GM21786 (cell line): ENCODE results near the gene C17orf114.

ENCODE experiments used
- ATAC-seq: cut with Tn5 transposase; IDR thresholded peaks from one replicate; pipeline ENCODE4 v1.9.1; 2021; ENCODE audit not compliant: unreplicated experiment

The C17orf114 gene

DNA sequence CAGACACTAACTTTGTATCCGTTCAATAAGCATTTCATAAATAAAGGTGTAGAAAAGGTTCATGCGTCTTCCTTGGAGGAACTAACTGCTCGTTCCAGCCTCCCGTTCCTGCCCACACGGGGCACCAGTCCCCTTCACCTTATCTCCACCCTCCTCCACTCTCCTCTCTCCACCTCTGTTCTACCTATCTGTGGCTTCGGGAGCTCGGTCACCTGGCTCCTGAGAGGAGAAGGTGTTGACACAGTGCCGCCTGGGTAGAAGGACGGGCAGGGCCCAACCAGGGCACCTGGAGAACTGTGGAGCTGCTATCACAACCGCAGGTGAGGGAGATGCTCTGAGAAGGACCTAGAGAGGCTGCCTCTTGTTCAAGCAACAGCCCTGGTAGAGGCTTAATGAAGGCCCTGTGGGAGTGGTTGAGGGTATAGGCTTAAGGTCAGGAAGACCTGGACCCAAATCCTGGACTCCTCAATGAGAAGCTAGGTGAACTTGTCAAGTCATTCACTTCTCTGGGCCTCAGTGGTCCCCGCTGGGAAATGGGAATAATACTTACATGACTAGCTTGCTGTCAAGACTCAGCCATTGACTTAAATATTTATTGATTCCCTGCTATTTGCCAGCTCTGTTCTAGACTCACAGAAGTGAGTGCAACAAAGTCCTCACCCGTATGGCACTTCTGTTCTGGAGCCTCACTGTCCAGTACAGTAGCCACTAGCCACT lies 21.4 kb upstream of the C17orf114 start:
- no peak for ATAC-seq

DNA sequence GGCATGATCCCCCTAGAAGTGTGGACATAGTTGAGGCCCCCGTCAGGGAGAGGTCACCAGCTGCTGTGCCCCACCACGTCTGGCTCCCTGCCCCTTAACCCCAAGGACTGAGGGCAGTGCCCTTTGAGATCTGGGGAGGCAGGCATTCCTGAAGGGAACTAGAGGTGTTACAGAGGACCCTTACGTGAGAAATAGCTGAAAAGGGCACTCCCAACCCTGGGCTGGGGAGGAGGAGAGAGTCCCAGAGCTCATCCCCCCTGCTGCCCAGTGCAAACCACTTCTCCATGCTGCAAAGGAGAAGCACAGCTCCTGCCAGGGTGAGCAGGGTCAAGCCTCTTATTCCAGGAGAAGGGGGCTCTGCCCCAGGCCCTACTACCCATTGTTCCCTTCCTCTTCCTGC lies 20.7 kb upstream of the C17orf114 start:
- no peak for ATAC-seq

DNA sequence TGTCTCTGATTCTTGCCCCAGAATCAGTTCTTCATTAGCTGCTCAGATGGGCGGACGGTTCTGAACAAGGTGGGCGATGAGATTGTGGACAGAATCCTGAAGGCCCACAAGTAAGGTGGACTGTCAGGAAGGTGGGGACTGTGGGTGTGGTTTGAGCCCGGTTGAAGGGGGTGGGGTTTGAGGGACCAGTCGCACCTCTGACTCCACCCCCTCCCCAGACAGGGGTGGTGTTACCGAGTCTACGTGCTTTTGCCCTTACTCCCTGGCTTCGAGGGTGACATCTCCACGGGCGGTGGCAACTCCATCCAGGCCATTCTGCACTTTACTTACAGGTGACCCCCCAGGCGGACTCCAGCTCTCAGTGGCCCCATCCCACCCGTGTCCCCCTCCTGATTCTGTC lies 16.1 kb upstream of the C17orf114 start:
- ATAC-seq: no peak

DNA sequence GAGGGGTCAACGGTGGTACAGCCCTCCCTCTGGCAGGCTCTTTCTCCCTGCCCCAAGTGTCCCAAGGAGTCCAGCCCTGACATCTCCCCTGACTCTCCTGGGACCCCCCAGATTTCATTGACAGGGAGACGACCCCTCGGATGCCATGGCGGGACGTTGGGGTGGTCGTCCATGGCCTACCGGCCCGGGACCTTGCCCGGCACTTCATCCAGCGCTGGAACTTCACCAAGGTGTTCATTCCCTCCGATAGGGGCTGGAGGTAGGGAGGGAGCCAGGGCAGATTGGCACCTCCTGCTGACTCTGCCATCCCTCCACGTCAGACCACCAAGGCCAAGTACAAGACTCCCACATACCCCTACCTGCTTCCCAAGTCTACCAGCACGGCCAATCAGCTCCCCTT lies 14.7 kb upstream of the C17orf114 start:
- ATAC-seq: no peak

DNA sequence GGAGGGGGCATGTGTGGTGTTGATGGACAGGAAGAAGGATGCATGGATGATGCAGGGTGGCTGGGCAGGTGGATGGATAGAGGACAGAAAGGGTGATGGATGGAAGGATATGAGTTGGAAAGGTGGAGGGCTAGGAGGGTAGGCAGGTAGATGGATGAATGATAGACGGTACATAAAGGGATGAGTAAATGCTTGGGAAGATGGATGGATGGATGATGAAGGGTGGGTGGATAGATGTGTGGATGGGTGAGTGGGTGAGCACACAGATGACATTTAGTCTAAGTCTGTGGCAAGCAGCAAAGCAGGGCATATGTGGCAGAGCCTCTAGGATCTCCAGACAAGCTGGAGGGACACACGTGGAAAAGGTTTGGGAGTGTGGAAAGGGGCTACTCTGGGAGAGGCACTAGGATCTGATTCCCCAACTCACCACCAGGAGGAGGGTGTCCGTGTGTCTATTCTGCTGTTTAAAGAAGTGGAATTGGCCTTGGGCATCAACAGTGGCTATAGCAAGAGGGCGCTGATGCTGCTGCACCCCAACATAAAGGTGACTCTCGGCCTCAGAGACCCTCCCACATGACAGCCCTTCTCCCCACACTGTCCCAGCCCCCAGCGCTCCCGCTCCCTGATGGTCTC lies 13.0 kb upstream of the C17orf114 start:
- no peak for ATAC-seq

DNA sequence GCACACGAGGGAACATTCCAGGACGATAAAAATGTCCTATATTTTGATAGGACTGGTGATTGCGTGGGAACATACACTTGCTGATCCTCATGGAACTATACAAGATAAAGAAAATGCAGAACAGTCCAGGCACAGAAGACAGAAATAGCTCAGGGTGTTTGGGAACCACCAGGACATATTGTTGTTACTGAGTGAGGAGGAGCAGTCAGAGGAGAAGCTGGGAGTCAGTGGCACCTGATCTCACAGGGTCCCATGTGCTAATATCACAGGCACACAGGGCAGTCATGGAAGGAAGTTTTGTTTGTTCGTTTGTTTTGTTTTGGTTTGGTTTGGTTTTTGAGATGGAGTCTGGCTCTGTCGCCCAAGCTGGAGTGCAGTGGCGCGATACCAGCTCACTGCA lies 10.6 kb upstream of the C17orf114 start:
- no peak for ATAC-seq

DNA sequence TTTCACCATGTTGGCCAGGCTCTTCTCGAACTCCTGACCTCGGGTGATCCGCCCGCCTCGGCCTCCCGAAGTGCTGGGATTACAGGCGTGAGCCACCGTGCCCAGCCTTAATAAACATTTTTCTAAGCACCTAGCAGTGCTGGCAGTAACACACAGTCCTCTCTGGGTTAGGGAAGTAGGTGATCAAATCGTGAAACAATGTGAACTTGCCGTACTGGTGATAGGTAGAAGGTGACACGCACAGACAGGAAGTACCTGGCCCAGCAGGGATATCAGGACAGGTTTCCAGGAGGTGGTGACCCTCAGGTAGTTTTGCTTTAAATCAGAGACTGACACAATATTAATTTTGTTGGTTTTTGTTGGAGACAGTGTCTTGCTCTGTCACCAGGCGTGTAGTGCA lies 9.3 kb upstream of the C17orf114 start:
- no peak for ATAC-seq

DNA sequence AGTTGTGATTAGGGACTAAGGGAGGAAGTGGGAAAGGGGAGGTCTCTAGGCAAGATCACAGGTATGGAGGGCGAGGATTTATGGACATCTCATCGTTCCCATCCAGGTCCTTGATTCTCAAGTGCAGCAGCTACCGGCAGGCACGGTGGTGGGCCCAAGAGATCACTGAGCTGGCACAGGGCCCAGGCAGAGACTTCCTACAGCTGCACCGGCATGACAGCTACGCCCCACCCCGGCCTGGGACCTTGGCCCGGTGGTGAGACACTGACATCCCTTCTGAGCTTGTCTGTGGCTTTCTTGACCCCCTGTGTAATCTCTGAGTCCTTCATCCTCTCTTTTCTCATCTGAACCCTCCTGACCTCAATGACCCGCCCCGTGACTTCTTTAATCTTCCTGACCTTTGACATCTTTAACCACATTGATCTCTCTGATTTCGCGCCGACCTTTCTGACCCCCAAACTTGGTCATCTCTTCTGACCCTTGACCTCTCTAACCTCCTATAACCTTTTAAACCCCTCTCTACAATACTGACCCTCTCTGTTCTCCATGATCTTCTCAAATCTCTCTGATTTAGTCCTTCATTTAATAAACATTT lies 8.7 kb upstream of the C17orf114 start:
- ATAC-seq: no peak

DNA sequence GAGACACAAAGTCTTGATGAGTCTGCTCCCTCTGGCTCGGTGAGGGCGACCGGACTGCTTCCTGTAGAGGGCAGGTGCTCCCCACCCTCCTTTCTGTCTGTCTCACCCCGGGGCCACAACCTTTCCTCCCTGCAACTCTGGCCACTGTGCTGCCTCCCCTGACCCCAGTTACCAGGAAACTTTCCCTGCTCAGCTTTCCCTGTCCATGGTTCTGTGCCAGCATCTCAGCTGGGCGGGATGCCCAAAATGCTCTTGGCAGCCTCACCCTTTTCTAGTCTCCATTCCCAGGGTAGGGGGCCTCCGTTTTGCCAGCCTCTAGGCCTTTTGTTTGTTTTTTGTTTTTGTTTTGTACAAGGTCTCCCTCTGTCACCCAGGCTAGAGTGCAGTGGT lies 6.2 kb upstream of the C17orf114 start:
- no peak for ATAC-seq

DNA sequence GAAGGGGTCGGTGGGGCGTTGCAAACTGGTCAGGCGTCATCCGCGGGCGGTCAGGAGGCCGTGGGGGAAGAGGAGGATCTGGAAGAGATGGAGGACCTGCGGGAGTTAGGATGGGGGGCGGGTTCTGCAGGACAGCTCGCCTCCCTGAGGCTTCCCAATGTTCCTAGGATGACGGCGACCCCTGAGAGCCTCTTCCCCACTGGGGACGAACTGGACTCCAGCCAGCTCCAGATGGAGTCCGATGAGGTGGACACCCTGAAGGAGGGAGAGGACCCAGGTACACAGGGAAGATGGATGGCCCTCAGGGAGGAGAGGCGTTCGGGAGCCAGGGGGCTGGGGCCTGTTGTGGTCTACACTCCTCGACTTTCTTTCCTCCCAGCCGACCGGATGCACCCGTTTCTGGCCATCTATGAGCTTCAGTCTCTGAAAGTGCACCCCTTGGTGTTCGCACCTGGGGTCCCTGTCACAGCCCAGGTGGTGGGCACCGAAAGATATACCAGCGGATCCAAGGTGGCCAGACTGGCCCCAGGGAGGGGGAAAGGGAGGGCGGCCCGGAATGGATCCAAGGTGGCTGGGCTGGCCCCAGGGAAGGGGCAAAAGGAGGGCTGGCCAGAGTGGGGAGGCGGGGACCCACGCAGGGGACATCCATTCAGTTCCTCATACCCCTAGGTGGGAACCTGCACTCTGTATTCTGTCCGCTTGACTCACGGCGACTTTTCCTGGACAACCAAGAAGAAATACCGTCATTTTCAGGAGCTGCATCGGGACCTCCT lies 5.7 kb upstream of the C17orf114 start:
- ATAC-seq: no peak

DNA sequence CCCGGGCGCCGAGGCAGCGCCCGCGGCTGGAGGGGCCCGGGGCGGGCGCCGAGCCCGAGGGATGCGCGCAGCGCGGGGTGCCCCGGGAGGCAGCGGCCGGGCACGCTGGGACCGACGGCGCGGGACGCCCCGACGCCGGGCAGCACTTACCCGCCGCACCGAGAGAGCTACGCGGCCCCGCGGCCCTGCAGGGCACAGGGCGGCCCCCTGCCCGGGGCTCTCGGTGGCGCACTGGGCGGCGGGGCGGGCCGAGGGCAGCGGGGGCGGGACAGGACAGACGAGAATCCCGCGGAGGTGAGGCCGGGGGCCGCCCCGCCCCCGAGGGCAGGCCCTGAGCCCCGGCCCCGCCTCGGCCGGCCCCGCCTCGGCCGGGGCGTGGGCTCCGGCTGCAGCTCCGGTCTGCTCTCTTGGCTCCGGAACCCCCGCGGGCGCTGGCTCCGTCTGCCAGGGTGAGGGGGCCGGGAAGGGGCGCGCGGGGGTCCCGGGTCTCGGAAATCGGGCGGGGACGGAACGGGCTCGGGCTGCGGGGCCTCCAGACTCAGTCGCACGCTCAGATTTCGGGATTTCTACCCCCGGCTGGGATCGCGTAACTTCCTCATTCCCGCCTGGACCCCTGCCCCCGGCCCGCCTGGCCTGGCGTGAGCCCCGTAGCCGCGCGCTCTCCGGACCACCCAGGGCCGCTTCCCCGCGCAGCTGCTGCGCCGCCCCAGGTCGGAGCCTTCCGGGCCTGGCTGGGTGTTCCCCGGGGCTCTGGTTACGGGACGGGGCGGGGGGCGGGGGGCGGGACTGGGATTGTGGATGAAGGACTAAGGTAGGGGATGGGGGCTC lies 4.9 kb upstream of the C17orf114 start, which contains the start of gene PLD2:
TSS of gene PLD2 (plus strand) at position 376 of the 828 bp plus-strand sequence. CDS start 621 bp downstream, outside the sequence.
- peak; percentile 92 for ATAC-seq

DNA sequence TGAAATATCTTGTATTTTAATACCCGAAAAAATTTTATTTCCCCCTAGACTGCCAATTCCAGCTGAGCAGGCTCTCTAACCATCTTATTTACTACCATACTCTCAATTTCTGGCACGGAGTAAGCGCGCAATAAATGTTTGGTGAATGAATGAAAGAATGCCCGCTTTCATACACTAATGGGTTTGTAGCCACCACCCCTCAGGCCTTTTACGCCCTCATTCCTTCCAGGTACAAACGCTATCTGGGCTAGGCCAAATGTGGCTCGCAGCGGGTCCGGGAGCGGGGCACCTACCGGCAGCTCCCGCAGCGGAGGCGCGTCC lies 4.3 kb upstream of the C17orf114 start:
- ATAC-seq: no peak

DNA sequence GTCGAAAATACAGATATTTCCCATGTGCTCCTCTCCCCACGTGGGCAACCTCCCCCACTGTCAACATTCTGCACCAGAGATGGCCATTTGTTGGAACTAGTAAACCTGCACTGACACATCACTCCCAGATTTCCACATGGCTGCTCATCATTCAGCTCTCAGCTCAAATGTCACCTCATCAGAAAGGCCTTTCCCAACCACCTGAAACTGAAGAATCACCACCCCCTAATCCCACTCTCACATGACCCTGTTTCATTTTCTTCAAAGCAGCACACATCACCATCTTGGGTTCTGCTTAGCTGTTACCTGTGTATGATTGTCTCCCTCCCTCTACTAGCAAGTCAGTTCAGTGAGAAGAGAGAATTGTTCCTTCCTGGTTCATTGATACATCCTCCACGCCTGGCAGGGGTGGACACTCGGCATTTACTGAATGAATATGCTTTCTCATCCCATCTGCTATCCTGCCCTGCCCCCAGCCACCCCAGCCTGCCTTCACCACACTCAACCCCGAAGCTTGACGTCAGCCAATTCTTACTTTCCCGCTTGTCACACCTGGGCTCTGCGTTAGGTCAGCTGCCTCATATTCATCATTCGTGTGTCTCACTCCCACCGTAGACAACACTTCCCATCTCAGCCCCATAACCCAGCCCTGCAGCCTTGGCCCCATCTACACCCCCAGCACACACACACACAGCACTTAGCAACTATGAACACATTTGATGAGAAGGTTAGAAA lies 1.5 kb downstream of the C17orf114 start:
- no peak for ATAC-seq

DNA sequence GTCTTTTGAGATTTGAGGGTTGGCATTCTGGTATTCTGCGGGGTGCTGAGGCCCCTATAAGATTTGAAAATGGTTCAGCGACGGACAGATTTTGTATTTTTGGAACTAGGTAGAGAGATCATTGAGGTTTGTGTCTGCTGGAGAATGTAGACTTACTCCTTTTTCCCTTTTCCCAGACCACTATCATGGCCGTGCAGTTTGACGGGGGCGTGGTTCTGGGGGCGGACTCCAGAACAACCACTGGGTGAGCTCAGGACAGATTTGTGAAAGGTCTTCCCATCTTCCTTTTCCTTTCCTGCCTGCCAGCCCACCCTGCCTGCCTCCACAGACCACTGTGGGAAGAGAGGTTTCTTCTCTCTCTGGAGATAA lies 5.6 kb downstream of the C17orf114 start:
- no peak for ATAC-seq

DNA sequence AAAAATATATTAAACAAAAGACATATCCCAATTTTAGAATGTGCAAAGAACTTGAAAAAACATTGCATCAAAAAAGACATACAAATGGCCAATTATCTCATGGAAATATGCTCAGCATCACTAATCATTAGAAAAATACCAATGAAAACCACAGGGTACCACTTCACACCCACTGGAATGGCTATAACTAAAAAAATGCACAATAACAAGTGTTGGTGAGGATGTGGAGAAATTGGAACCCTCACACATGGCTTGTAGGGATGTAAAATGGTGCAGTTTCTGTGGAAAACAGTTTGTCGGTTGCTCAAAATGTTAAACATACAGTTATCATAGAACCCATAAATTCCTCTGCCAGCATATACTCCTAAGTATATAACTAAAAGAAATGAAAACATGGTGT lies 7.0 kb downstream of the C17orf114 start:
- no peak for ATAC-seq

DNA sequence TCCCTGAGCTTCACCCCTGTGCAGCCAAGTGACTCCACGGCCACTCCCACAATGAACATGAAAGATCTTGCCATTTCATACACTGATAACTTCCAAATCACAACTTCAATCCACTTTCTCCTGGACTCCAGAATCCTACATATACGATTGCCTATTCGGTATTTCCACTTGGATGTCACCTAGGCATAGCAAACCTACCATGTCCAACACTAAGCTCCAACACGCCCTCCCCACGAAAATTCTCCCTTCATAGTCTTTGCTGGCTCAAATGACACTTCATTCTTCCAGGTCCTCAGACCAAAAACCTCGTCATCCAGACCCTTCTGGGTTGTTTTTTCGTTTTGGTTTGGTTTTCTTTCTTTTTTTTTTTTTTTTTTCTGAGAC lies 11.4 kb downstream of the C17orf114 start:
- no peak for ATAC-seq

DNA sequence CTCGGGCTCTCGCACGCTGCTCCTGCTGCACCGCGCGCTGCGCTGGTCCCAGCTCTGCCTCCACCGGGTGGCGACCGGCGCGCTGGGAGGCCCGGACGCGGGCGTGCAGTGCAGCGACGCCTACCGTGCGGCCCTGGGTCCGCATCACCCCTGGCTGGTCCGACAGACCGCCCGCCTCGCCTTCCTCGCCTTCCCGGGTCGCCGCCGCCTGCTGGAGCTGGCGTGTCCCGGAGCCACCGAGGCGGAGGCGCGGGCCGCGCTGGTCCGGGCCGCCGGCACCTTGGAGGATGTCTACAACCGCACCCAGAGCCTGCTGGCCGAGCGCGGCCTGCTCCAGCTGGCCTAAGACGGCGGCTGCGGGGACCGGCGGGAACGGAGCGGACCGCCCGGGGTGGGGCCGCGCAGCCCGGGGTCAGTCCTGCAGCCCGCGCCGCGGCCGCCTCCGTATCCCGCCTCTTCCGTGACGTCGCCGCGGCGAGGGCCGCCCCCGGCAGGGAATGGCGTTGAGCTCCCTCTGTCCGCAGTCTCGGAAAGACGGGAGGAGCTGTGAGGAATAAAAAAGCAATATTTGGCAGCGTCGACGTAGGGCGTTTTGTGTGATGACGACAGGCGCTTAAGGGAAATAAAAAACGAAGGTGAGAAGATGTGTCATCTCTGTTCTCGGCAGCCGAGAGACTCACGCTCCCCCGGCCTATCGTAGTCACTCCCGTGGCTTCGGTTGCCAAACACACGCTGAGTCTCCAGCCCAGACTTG lies 12.0 kb downstream of the C17orf114 start:
- peak; percentile 68 for ATAC-seq

DNA sequence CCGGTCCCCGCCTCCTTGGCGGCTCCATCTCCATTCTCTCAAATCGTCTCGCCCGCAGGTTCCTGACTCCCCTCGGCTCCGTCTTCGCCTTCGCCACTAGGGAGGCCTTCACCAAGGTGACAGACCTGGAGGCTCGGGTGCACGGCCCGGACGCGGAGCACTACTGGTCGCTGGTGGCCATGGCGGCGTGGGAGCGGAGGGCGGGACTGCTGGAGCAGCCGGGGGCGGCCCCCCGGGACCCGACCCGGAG lies 12.5 kb downstream of the C17orf114 start:
- no peak for ATAC-seq

DNA sequence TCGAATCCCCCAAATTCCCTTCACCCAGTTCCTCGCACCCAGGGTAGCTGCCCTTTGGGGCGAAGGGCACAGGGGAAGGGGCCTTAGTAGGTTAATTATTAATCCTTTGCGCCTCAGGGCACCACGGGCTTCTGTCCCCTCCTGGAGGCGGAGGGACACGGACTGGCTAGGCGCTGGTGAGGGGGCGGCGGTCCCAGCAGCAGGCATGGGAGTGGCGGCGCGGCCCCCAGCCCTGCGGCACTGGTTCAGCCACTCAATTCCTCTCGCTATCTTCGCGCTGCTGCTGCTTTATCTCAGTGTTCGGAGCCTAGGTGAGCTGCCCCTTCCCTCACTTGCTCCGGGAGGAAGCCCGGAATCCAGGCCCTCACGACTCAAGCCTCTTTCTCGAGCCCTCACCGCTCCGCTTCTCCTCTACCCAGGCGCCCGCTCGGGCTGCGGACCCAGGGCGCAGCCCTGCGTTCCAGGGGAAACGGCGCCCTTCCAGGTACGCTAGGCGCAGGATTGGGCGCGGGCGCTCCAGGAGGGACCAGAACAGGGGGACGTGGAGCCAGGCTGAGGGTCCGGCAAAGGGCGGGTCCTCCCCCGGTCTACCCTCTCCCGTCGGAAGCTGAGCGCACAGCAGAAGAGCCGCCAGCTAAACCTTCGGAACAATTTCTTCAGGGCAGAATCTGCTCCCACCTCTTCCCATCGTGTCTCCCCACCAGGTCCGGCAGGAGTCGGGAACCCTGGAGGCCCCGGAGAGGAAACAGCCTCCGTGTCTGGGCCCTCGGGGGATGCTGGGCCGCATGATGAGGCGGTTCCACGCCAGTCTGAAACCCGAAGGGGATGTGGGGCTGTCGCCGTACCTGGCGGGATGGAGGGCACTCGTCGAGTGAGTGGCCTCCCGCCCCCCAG lies 13.1 kb downstream of the C17orf114 start, which contains the start of gene GLTPD2:
TSS of gene GLTPD2 (plus strand) at position 158 of the 894 bp plus-strand sequence. CDS start at position 206, 48 bp downstream.
- ATAC-seq: peak; percentile 10
